ENCODE results near the gene NUDT3.
A peak's percentile ranks its signal among the peaks of the same experiment; 100 is the strongest.
"Not testable (repeated sequence)": the region's sequence is repeated elsewhere in the genome, so short reads cannot be mapped to it uniquely, and the experiment has no call there.

The NUDT3 gene

GRCh38 chr6:34392497-34393190 lies at the start of gene NUDT3:
NUDT3 (minus strand) TSS chr6:34392669; CDS start chr6:34392362, 307 bp downstream.
- peak; percentile 97 for DNase-seq

GRCh38 chr6:34441526-34441925 lies 49.1 kb upstream of the NUDT3 start:
- no peak for DNase-seq

GRCh38 chr6:34439442-34439841 lies 47.0 kb upstream of the NUDT3 start:
- no peak for DNase-seq

- DNase-seq, result no peak
Measured at GRCh38 chr6:34438705-34439104, 46.2 kb upstream of the NUDT3 start.

- DNase-seq, result no peak
Measured at GRCh38 chr6:34437644-34437970, 45.1 kb upstream of the NUDT3 start.

- DNase-seq, result no peak
Measured at GRCh38 chr6:34436803-34437643, 44.6 kb upstream of the NUDT3 start.

GRCh38 chr6:34435916-34436315 lies 43.4 kb upstream of the NUDT3 start:
- DNase-seq, result no peak

- peak; percentile 97 for DNase-seq
Measured at GRCh38 chr6:34425498-34426410, 33.3 kb upstream of the NUDT3 start, which contains the start of gene RPS10. RPS10 (minus strand) TSS chr6:34426069; CDS start chr6:34425221, 848 bp downstream.

GRCh38 chr6:34425132-34425497 lies 32.6 kb upstream of the NUDT3 start:
- DNase-seq, result no peak

- no peak for DNase-seq
Measured at GRCh38 chr6:34424200-34425131, 32.0 kb upstream of the NUDT3 start.

GRCh38 chr6:34423254-34423653 lies 30.8 kb upstream of the NUDT3 start:
- DNase-seq, result no peak

GRCh38 chr6:34418367-34418766 lies 25.9 kb upstream of the NUDT3 start:
- DNase-seq, result no peak

- DNase-seq, result no peak
Measured at GRCh38 chr6:34416877-34417371, 24.5 kb upstream of the NUDT3 start.

- DNase-seq, result peak; percentile 70
Measured at GRCh38 chr6:34414999-34415858, 22.8 kb upstream of the NUDT3 start.

GRCh38 chr6:34412643-34413214 lies 20.3 kb upstream of the NUDT3 start:
- DNase-seq, result no peak

- no peak for DNase-seq
Measured at GRCh38 chr6:34412016-34412415, 19.5 kb upstream of the NUDT3 start.

- not testable (repeated sequence) for DNase-seq
Measured at GRCh38 chr6:34407915-34408314, 15.4 kb upstream of the NUDT3 start.

- no peak for DNase-seq
Measured at GRCh38 chr6:34396518-34396917, 4.0 kb upstream of the NUDT3 start.

- peak; percentile 55 for DNase-seq
Measured at GRCh38 chr6:34393966-34394305, 1.5 kb upstream of the NUDT3 start.

GRCh38 chr6:34393191-34393965 lies 909 bp upstream of the NUDT3 start:
- peak; percentile 53 for DNase-seq

Data from NCI-H82 (cell line).